DND-41 (cell line): Measurements from ENCODE around the gene INTS12.

ENCODE experiments used
- ATAC-seq: fragments of 200-7000 bp; cut with Tn5 transposase; 3 replicates; pipeline ENCODE4 v1.9.1; 2021; ENCODE audit warnings: low read depth; ENCODE audit not compliant: insufficient read depth
- DNase-seq: peaks from one replicate; pipeline ENCODE4 v3.0.0-alpha.2; 2020
- H2AFZ ChIP-seq: 2 replicates; pipeline ENCODE4 v1.6.0; 2012; ENCODE audit warnings: low read depth, low read length
- H3K27ac ChIP-seq: 2 replicates; pipeline ENCODE4 v1.5.1; 2012; ENCODE audit warnings: low read length, inconsistent platforms
- H3K27me3 ChIP-seq: fragments of 200-600 bp; sonication (generic); 2 replicates; pipeline ENCODE4 v1.6.0; 2012; ENCODE audit warnings: low read length, mild to moderate bottlenecking, inconsistent platforms; ENCODE audit not compliant: insufficient read depth, poor library complexity
- H3K36me3 ChIP-seq: 2 replicates; pipeline ENCODE4 v1.5.1; 2012; ENCODE audit warnings: low read length, inconsistent platforms; ENCODE audit not compliant: insufficient read depth
- H3K4me1 ChIP-seq: 2 replicates; pipeline ENCODE4 v1.5.1; 2012; ENCODE audit warnings: mild to moderate bottlenecking, low read length; ENCODE audit not compliant: insufficient read depth
- H3K4me2 ChIP-seq: 2 replicates; pipeline ENCODE4 v1.6.0; 2012; ENCODE audit warnings: mild to moderate bottlenecking, moderate library complexity, low read length, inconsistent platforms; ENCODE audit not compliant: insufficient read depth
- H3K4me3 ChIP-seq, 2 experiments: fragments of 200-600 bp in 1 of 2; shearing (Covaris generic) in 1 of 2; 2 replicates each; pipeline ENCODE4 v1.5.1; 2012 to 2016; ENCODE audit warnings: inconsistent platforms in 2 of 2, low read length in 2 of 2, mild to moderate bottlenecking in 2 of 2, low read depth in 1 of 2, moderate library complexity in 1 of 2
- H3K79me2 ChIP-seq: 2 replicates; pipeline ENCODE4 v1.6.0; 2012; ENCODE audit warnings: low read length, inconsistent platforms; ENCODE audit not compliant: insufficient read depth
- H3K9ac ChIP-seq: 2 replicates; pipeline ENCODE4 v1.6.0; 2012; ENCODE audit warnings: low read depth, mild to moderate bottlenecking, inconsistent platforms, low read length, moderate library complexity
- H3K9me3 ChIP-seq: 2 replicates; pipeline ENCODE4 v1.5.1; 2012; ENCODE audit warnings: low read length, moderate library complexity, mild to moderate bottlenecking, inconsistent platforms; ENCODE audit not compliant: insufficient read depth, severe bottlenecking
- H4K20me1 ChIP-seq: 2 replicates; pipeline ENCODE4 v1.6.0; 2012; ENCODE audit warnings: low read length; ENCODE audit not compliant: insufficient read depth
- EZH2 ChIP-seq: IDR thresholded peaks from 3 replicates; pipeline ENCODE4 v1.6.1; 2012; ENCODE audit warnings: borderline replicate concordance, low read depth, mild to moderate bottlenecking, moderate library complexity, low read length, inconsistent platforms; ENCODE audit not compliant: severe bottlenecking
- TF ChIP-seq, protein P1 (sequence below): IDR thresholded peaks from 2 replicates; pipeline ENCODE4 v1.5.1; 2012; ENCODE audit warnings: borderline replicate concordance, low read length, moderate library complexity, mild to moderate bottlenecking; ENCODE audit not compliant: poor library complexity, severe bottlenecking; ENCODE audit errors: extremely low read depth

Gene INTS12

DNA sequence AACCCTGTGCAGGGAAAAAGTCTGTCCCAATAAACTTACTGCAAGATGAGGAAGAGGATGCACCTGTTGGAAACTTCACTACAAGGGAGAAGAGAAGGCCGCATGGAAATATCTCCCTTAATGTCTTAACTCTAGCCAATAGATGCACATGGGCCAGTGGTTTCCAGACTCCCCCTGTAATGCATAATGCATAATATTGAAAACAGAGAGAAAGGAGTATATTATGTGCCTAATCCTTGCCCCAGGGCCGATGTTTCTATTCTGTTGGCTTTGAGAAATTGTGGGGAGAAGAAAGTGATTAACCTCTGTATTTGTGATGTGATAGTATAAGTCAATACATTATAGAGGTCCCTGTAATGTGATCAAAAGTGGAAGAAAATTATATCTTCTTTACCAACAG is 37.2 kb downstream of the INTS12 start:
- H3K36me3 ChIP-seq = no peaks in the 10 kb centered on the region
- H3K27me3 ChIP-seq = no peaks in the 10 kb centered on the region
- H2AFZ ChIP-seq = no peak overlapping the region
- H4K20me1 ChIP-seq = no peaks in the 10 kb centered on the region
- no peak overlapping the region for H3K27ac ChIP-seq
- no peaks in the 10 kb centered on the region for H3K4me1 ChIP-seq
- DNase-seq = no peak
- H3K4me3 ChIP-seq = no peak overlapping the region
- no peak for ATAC-seq
- no peak overlapping the region for H3K4me2 ChIP-seq
- no peak overlapping the region for H3K9ac ChIP-seq
- H3K79me2 ChIP-seq = no peaks in the 10 kb centered on the region
- no peaks in the 10 kb centered on the region for H3K9me3 ChIP-seq
- TF ChIP-seq, protein P1, sequence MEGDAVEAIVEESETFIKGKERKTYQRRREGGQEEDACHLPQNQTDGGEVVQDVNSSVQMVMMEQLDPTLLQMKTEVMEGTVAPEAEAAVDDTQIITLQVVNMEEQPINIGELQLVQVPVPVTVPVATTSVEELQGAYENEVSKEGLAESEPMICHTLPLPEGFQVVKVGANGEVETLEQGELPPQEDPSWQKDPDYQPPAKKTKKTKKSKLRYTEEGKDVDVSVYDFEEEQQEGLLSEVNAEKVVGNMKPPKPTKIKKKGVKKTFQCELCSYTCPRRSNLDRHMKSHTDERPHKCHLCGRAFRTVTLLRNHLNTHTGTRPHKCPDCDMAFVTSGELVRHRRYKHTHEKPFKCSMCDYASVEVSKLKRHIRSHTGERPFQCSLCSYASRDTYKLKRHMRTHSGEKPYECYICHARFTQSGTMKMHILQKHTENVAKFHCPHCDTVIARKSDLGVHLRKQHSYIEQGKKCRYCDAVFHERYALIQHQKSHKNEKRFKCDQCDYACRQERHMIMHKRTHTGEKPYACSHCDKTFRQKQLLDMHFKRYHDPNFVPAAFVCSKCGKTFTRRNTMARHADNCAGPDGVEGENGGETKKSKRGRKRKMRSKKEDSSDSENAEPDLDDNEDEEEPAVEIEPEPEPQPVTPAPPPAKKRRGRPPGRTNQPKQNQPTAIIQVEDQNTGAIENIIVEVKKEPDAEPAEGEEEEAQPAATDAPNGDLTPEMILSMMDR = no peak
- no peak for TF ChIP-seq EZH2

DNA sequence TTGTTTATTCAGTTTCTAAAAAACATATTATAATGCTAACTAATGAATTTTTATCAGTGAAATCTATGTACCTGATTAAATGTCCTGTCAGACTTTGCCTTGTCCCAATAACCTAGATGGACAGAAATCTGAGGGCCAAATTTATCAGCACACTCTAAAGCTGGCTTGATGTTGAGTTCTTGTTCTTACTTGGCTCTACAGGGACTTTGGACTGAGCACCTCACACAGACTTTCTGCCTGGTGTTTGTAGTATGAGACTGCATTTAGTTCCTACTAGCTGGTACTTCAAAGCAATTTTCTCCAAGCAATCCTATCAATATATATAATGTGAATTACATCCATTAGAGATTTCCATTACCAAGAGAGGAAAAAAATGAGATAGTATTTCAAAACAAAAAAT is 37.8 kb downstream of the INTS12 start:
- H4K20me1 ChIP-seq = no peaks in the 10 kb centered on the region
- H3K79me2 ChIP-seq = no peaks in the 10 kb centered on the region
- H3K4me2 ChIP-seq = no peak overlapping the region
- no peak for ATAC-seq
- no peak overlapping the region for H2AFZ ChIP-seq
- no peak overlapping the region for H3K27ac ChIP-seq
- H3K36me3 ChIP-seq = no peaks in the 10 kb centered on the region
- H3K9ac ChIP-seq = no peak overlapping the region
- H3K4me1 ChIP-seq = no peaks in the 10 kb centered on the region
- no peak for DNase-seq
- TF ChIP-seq, protein P1 = no peak
- no peak for TF ChIP-seq EZH2
- no peaks in the 10 kb centered on the region for H3K27me3 ChIP-seq
- H3K9me3 ChIP-seq = no peaks in the 10 kb centered on the region
- H3K4me3 ChIP-seq = no peak overlapping the region

DNA sequence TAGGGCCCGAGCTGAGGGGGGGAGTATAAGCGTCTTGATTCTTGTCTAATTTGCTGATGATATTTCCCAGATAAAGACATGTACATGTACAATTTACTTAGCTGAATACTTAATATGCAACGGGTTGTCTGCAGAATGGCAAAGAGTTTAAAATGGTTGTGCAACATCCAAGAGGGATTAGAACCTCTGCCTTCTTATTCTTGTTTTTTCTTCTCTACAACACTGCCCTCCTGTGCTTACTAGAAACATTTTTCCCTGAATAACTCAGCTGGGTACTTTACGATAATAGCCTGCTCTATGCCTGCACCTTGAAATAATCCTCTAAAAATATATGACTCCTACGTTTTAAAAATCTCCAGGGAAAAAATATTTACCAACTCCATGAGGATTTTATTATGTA is 41.8 kb downstream of the INTS12 start:
- H4K20me1 ChIP-seq = no peaks in the 10 kb centered on the region
- H3K4me1 ChIP-seq = no peaks in the 10 kb centered on the region
- H3K27ac ChIP-seq = no peak overlapping the region
- no peak overlapping the region for H3K9ac ChIP-seq
- H3K4me3 ChIP-seq = no peak overlapping the region
- DNase-seq = no peak
- no peak for TF ChIP-seq EZH2
- TF ChIP-seq, protein P1 = peak; percentile 17
- H3K27me3 ChIP-seq = no peaks in the 10 kb centered on the region
- no peak for ATAC-seq
- no peak overlapping the region for H3K4me2 ChIP-seq
- H3K9me3 ChIP-seq = no peaks in the 10 kb centered on the region
- H2AFZ ChIP-seq = no peak overlapping the region
- H3K36me3 ChIP-seq = no peaks in the 10 kb centered on the region
- H3K79me2 ChIP-seq = no peaks in the 10 kb centered on the region
